DOHH2 (cell line): Measurements from ENCODE around the gene SREBF1.

Experiments
- CTCF ChIP-seq: fragments of 200-600 bp; sonication (generic); IDR thresholded peaks from one replicate; pipeline ENCODE4 v1.5.1; 2014; ENCODE audit warnings: antibody characterized with exemption, mild to moderate bottlenecking, low read depth, low read length; ENCODE audit not compliant: poor library complexity, severe bottlenecking
- EZH2phosphoT487 ChIP-seq: fragments of 200-600 bp; sonication (generic); IDR thresholded peaks from 2 replicates; pipeline ENCODE4 v1.6.1; 2017; ENCODE audit warnings: borderline replicate concordance, mild to moderate bottlenecking, antibody characterized with exemption, low read length, moderate library complexity, mixed read lengths

GRCh38 chr17:17824119-17824782 lies 12.5 kb downstream of the SREBF1 start:
- TF ChIP-seq CTCF (no peak), EZH2phosphoT487 (no peak)
